GM18499 (cell line): ENCODE results near the gene MALSU1.
"Not testable (repeated sequence)": the region's sequence is repeated elsewhere in the genome, so short reads cannot be mapped to it uniquely, and the experiment has no call there.

Experiments used
- ATAC-seq: cut with Tn5 transposase; IDR thresholded peaks from one replicate; pipeline ENCODE4 v1.9.1; 2021; ENCODE audit warnings: moderate number of reproducible peaks; ENCODE audit not compliant: insufficient read depth, unreplicated experiment

MALSU1 gene

DNA sequence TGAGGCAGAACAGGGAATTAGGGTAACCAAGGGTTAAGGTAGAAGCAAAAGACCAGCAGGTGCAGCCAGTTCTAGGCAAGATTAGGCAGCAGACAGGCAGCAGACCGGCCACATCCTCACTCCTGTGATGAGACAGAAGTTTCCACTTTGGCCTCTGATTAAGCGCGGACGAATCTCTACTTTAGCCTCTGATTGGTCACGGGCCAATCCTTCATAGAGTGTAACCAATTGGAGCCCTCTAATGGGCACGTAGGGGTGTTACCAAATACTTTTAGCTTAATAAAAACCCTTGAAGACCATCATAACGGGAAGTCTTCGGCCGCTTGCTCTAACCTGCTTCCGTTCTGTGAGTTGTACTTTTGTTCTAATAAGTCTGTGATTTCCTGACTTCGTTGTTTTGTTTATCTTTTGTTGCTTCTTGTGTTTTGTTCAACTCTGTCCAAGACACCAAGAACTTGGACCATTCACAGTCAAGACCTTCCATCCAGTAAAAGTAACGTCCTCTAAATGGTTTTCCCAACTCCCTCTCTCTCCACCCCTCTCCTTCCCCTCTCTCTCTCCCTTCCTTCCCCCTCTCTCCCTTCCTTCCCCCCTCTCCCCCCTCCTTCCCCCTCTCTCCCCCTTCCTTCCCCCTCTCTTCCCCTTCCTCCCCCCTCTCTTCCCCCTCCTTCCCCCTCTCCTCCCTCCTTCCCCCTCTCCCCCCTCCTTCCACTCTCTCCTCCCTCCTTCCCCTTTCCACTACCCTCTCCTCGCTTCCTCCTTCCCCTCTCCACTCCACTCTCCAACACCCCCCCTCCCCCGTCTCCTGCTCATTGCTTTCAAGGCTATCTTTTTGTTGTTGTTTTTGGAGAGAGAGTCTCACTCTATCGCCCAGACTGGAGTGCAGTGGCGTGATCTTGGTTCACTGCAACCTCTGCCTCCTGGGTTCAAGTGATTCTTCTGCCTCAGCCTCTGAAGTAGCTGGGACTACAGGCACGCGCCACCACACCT, 13.2 kb upstream of the MALSU1 start:
- no peak for ATAC-seq

DNA sequence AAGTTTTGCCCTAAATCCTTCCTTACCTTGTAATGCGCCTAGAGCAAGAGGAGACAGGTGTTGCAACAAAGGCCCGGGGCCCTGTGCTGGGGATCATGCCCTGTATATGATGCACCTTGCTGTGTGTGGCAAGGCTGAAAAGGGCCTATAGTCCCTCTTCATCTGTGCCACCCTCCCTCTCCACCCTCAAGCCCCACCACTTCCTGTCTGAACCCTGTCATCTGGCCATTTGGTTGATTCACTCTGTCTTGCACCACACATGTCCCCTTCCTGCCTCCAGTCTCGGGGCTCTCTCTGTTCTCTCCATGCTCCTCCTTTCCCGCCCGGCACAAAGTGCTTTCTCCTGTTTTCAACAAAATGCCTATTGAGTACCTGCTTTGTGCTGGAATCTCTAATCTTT, 11.5 kb upstream of the MALSU1 start:
- ATAC-seq: no peak

DNA sequence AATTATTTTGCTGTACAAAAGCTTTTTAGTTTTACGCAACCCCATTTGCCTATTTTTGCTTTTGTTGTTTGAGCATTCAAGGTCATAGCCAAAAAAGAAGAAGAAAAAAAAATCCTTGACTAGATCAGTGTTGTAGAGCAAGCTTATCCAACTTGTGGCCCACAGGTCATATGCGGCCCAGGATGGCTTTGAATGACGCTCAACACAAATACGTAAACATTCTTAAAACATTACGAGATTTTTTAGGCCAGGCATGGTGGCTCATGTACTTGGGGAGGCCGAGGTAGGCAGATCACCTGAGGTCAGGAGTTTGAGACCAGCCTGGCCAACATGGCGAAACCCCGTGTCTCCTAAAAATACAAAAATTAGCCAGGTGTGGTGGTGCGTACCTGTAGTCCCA, 8.1 kb upstream of the MALSU1 start:
- ATAC-seq: no peak

DNA sequence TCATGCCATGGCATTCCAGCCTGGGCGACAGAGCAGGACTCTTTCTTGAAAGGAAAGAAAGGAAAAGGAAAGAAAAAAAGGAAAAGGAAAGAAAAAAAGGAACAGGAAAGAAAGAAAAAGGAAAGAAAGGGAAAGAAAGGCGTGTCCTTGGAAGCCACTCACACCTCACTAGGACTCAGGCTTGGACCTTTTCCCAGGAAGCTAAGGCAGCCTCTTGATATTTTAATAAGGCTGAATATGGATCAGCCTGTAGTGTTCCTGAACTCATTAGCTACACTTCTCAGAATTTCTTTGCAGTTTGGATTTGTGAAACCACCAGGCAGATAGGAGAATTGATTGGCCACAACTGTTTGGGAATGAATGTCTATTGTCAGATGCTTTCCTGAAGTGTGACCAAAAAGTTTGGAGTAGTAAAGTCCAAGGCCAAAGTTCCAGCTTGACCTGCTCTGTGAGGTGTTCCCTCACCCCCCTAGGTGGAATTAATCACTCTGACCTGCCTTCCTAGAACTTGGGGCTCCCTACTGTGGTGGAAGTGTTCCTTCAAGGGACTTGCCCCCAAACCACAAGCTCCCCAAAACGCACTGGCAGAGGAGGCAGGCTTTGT, 7.1 kb upstream of the MALSU1 start:
- no peak for ATAC-seq

DNA sequence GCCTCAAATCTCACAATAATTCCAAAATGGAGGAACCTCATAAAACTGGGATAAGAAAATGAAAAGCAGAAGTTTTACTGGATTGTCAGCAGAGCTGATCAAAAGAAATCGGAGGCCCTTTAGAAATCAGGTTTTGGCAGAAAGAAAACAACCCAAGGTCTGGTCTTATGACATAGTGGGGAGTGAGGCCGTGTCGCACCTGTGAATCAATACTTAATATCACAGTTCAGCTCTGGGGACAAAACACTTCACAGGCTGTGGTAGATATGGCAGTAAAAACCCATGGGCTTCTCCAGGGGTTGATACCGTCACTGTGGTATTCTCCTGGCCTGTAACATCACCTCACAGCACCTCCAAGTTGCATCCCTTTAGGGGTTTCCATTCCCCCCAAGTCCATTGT, 6.5 kb upstream of the MALSU1 start:
- ATAC-seq: no peak

DNA sequence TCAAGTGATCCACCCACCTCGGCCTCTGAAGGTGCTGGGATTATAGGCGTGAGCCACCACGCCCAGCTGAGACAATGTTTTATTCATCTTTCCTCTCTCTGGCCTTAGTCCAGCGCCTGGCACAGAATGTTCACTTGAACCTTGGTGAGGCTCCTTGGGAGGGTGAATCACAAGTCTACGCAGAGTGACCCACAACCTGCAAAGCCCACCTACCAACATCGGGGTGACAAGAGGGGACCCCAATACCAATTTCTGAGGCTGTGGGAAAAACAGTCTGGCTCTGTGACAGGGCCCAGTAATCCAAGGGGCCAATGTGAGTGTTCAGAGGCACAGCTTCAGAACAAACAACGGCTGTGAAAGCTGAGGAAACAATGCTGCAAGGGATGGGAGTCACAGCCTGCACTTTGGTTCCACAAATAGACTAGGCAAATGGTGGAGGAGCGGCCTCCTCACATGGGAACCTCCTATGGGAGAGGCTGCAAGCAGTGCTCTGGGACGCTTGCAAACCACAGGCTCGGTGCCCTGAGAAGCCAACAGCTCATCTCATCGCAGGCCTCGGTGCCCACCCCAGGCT, 5.6 kb upstream of the MALSU1 start:
- no peak for ATAC-seq

DNA sequence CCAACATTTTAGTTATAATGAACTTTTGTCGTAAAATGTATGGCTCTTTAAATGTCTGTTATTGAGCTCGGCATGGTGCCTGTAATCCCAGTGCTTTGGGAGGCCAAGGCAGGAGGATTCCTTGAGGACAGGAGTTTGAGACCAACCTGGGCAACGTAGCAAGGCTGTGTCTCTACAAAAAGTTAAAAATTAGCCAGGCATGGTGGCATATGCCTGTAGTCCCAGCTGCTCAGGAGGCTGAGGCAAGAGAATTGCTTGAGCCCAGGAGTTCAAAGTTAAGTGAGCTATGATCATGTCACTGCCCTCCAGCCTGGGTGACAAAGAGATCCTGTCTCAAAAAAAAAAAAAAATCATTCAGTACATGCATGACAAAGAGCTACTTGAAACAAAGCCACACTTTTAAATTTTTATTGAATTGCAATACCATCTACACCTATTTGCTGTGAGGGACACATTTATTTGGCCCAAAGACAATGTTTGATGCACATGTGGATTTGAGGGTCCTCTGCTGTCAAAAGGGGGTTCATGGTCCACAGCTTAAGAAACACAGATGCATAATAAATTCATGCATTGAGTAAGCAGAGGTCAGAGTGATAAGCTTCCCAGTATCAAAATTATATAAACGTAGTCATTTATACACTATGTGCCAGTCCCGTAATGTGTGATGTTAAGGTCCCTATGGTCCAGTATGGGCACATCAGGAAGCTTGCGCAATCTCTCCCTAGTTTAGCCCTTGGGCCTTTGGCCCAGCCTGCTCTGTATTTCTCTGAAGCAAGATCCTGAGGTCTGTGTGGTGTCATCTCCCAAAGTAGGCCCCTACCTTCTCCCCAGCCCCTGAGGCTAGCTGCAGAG, 4.4 kb upstream of the MALSU1 start:
- no peak for ATAC-seq

DNA sequence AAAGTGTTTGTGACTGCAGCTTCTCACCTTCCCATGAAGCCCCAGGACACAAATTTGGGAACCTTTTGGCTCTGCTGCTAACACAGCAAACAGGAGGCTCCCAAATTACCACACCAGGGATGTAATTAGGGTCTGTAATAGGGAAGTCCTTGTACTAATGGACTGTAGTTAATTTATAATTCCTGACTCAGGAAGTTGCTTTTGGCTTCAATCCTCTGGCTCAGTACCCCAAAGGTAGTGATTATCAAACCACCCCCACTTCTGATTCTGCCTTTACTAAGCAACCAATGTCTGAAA, 3.8 kb upstream of the MALSU1 start:
- no peak for ATAC-seq

DNA sequence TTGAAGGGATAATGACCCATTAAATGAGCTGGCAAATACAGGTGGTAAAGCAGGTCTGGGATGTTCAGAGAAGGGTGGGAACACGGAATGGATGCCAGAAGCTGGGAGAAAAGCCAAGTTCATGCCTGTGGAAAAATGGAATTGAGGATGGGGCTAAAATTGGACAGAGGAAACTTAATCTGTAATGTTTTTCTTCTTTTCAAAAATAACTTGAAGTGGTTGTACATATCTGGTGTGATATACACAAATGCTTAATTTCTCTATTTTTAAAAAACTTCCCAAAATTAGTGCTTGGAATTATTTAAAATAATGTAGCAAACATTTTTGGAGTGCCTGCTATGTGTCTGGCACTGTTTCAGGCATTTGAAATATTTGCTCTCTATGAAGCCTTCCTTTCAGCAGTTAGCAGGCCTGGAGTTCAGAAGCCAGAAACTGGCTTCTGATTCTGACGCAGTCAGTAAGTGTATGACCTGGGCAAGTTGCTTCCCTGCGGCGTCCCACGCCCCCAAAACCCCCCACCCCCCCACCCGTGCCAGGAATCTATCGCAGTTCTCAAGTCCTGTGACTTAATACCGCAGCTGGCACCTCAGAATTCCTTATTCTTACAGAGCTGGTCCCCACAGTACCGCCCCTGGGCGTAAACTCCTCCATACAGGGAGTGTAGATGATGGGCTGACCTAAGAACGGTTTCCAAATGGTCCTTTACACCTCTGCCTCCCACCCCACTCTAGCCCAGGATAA, 828 bp upstream of the MALSU1 start:
- ATAC-seq: no peak

DNA sequence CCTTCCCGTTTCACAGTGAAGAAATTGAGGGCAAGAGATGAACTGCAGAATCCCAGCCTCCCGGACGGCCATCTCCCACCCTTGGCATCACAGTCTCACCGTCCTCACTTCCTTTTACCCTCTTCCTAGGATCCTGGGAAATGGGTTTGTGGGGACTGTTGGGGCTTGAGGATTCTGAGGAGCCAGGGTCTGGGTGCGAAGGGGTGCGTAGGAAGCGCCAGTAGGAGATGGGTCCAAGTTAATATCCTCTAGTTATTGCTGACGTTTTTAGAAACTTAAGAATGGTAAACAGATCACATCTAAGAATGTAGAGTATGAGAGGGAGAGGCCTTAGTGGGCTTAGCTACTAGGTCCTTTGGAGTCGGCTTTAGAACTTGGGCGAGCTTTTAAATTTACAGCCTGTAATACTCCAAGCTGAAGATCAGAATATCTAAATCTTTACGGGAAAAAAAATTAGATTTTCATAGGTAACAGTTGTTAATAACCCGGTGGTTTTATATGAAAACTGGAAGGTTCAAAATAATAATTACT, 696 bp downstream of the MALSU1 start:
- ATAC-seq: no peak

DNA sequence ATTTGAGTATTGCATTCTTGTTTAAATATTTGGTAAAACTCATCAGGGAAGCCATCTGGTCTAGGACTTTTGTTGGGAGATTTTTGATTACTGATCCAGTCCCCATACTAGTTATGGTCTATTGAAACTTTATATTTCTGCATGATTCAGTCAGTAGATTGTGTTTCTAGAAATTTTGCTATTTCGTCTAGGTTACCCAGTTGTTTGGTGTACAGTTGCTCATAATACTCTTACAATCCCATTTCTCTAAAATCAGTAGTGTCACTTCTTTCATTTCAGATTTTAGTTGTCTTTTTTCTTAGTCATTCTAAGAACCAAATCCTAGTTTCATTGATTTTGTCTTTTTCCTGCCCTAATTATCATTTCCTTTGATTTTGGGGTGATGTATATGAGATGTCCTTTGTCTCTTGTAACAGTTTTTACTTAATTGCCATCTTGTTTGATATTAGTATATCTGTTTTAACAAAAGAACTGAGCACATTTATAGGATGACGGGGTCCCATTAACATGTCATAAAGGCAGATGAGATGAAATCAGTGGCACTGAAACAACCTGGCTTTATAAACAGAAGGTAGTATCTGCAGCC, 7.9 kb downstream of the MALSU1 start:
- no peak for ATAC-seq

DNA sequence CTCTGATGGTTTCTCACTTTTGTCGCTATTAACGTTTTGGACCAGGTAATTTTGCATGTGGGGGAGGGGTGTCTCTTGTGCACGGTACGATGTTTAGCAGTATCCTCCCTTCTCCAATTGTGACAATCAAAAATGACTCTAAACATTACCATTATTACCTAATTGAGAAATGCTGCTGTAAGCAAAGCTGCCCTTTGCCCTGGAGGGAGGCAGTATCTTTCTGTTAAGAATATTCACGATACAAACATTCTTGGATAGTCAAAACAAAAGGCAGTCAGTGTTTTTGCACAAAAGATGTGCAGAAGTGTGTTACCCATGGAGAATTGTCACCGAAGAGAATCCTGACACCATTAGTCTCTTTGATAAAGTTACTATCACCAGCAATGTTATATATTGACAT, 9.6 kb downstream of the MALSU1 start:
- no peak for ATAC-seq

DNA sequence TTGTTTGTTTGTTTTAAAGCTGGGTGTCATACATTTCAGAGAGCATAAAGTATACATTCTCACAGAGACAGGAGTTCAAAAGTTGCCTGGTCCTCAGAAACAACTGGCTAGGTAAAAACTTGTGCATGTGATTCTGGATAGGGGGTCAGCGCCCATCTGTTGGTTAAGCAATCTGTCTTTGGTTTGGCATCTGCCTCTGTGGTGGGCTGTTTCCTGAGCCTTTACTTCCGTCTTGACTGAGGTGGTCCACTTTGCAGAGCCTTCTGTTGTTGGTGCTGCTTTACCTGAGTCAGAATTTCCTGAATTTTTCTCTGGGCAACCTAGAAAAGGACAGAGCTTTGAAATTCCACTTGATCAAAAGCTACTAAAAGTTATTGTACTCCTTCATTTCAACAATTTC, 13.0 kb downstream of the MALSU1 start:
- ATAC-seq: not testable (repeated sequence)

DNA sequence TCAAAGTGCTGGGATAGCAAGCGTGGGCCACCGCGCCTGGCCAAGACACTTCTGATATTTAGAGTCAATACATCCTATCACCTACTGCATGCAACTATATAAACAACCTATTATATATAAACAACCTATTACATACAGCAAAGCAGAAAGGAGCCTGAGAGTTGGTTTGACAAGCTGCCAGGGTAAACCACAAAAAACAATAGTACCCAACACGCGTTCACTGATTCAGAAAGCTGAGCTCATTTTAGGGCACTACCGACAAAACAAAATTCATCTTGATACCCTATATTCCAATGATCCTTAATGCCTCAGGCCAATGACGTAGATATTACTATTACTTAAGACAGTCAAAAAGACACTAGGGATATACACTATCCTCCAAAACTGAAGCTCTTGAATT, 16.2 kb downstream of the MALSU1 start:
- ATAC-seq: no peak

DNA sequence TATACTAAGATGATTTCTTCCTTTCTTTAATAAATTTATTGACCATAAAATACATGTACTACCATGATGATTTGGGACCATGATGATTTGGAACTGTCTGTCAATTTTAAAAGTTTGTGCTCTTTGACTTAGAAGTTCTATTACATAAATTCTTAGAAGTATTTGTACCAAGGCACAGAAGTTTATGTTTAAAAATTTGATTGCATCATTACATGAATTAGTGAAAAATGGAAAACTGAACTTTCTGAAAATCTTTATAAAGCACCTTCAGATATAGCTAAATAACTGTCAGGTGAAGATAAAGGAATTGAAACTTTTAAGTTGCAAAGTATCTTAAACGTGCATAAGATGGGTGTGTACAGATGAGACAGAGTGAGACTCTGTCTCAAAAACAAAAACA, 32.0 kb downstream of the MALSU1 start:
- ATAC-seq: no peak

DNA sequence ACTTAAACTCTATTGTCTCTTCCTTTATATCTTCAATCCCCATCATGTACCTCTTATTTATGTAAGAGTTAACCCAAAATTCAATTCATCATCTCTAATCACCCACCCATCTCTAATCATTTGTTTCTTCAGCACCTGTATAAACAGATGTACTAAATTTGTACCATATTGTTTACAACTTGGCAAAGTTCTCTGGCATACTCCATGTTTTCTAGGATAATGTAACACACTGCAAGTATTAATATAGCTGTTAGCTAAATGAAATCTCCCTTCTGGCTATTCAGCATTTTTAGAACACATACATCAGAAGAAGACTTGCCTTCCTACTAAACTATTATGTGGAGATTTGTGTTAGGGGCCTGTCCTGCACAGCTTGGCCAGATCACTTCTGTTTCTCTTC, 33.1 kb downstream of the MALSU1 start:
- ATAC-seq: no peak

DNA sequence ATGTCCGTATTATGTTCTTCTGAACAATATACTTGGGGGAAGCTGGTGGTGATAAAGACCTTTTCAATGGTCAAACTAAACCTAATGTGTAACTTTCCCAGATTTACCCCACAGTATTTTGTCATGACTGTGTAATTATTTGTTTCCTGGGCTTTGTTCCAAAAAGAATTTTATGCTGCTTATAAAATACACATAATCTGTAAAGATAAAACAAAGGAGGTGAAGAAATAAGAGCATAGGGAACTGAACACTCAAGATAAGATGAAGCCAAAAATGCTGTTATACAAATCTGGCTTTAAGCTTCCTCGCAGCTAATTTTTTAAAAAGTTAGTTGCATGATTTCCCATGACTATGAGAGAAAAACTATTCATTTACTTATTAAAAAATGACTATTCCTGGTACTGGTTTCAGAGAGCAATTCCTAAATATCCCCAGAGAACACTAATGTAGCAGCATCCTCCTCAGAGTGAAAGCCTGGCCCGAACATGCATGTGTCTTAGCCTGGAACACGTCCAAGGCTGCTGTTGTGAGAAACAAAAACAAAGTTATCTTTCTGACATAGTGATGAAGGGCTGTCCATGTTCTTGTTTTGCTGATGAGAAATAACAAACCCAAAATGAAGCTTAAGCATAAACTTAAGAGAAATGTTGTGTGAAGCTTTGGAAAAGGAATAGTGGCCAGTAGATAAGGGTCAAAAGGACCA, 33.9 kb downstream of the MALSU1 start:
- no peak for ATAC-seq

DNA sequence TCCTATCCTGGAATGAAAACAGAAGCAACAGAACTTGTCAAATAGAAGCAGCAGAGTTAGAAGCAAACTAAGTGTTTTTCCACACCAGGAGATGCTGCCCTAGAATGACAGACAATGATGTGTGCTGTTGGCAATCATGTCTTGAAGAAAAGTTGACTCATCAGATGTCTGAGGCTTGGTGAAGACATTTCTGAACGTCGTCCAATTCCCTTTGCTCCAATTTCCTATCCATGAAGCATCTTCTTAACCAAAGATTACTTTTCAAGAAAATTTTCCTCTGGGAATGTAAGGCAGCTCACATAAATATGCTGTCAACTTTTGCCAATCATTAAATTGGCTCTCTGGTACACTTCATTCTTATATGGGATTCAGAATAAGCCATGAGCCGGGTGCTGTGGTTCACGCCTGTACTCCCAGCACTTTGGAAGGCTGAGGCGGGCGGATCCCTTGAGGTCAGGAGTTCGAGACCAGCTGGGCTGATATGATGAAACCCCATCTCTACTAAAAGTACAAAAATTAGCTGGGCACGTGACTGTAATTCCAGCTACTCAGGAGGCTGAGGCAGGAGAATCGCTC, 34.6 kb downstream of the MALSU1 start:
- no peak for ATAC-seq
